Fibroblast of villous mesenchyme (primary cell): ENCODE measurements around the gene SSR1. TPM values are rescaled to one million over a fixed set of nuclear protein-coding genes. Genes with fewer than 3 reads are reported as not detected.
"Not testable (repeated sequence)": the region's sequence is repeated elsewhere in the genome, so short reads cannot be mapped to it uniquely, and the experiment has no call there.

Experiments used
- DNase-seq: peaks from one replicate; pipeline ENCODE4 v3.0.0-alpha.2; 2010; ENCODE audit warnings: low read depth
- H3K4me3 ChIP-seq: 2 replicates; pipeline ENCODE4 v1.5.1; 2011; ENCODE audit warnings: low read depth, mild to moderate bottlenecking, low read length
- CTCF ChIP-seq: IDR thresholded peaks from 2 replicates; pipeline ENCODE4 v1.5.1; 2012; ENCODE audit warnings: low read depth, mild to moderate bottlenecking, low read length; ENCODE audit not compliant: insufficient read depth
- total RNA-seq: library from RNA; depleted of rRNA; stranded (reverse); fragments of >200 nt; gene quantifications from 2 replicates; pipeline ENCODE4 v1.2.3, GENCODE V29; 2012

Gene SSR1
- total RNA-seq, 1 donor, result 203 TPM

- TF ChIP-seq CTCF, result no peak
- H3K4me3 ChIP-seq, result no peak overlapping the region
- no peak for DNase-seq
Observed at GRCh38 chr6:7315948-7316365, 3.0 kb upstream of the SSR1 start.

- not testable (repeated sequence) for DNase-seq, H3K4me3 ChIP-seq
Observed at GRCh38 chr6:7315087-7315947, 2.3 kb upstream of the SSR1 start.

GRCh38 chr6:7314414-7314813 lies 1.4 kb upstream of the SSR1 start:
- no peak overlapping the region for H3K4me3 ChIP-seq
- no peak for TF ChIP-seq CTCF
- no peak for DNase-seq

- TF ChIP-seq CTCF, result no peak
- peak overlapping the region; percentile 80 for H3K4me3 ChIP-seq
- no peak for DNase-seq
Observed at GRCh38 chr6:7313505-7314165, 636 bp upstream of the SSR1 start.

GRCh38 chr6:7311917-7312615 lies 933 bp downstream of the SSR1 start:
- no peak for TF ChIP-seq CTCF
- peak overlapping the region; percentile 80 for H3K4me3 ChIP-seq
- DNase-seq, result peak; percentile 54

GRCh38 chr6:7311176-7311575 lies 1.8 kb downstream of the SSR1 start:
- TF ChIP-seq CTCF, result no peak
- peak; percentile 44 for DNase-seq
- H3K4me3 ChIP-seq, result peak overlapping the region; percentile 80

- DNase-seq, result no peak
- H3K4me3 ChIP-seq, result no peak overlapping the region
- TF ChIP-seq CTCF, result no peak
Observed at GRCh38 chr6:7309050-7309449, 3.9 kb downstream of the SSR1 start.
